HepG2 (cell line): ENCODE measurements around the gene CCL19. TPM values are rescaled to one million over a fixed set of nuclear protein-coding genes. Genes with fewer than 3 reads are reported as not detected.
A peak's percentile ranks its signal among the peaks of the same experiment; 100 is the strongest.

Experiments
- CCDC6 ChIP-seq: sonication (generic); formaldehyde crosslinking; IDR thresholded peaks from 2 replicates; pipeline ENCODE4 v1.8.1; 2022; ENCODE audit warnings: mild to moderate bottlenecking, missing genetic modification reagents, moderate library complexity
- CHD2 ChIP-seq: IDR thresholded peaks from 2 replicates; pipeline ENCODE4 v1.6.1; 2011; ENCODE audit warnings: low read depth, low read length, improper control_type of control experiment
- ELF3 ChIP-seq: IDR thresholded peaks from 2 replicates; pipeline ENCODE4 v1.6.1; 2016; ENCODE audit warnings: missing genetic modification reagents, missing compliant biosample characterization
- GATAD2A ChIP-seq: IDR thresholded peaks from 2 replicates; pipeline ENCODE4 v1.6.1; 2016
- HCFC1 ChIP-seq: fragments of 150-350 bp; IDR thresholded peaks from 2 replicates; pipeline ENCODE4 v1.6.1; 2014; ENCODE audit warnings: low read depth, low read length
- IKZF1 ChIP-seq: fragments of 450-650 bp; IDR thresholded peaks from 2 replicates; pipeline ENCODE4 v1.7.1; 2016
- MAFG ChIP-seq: sonication (generic); formaldehyde crosslinking; IDR thresholded peaks from 2 replicates; pipeline ENCODE4 v1.5.1; 2020; ENCODE audit warnings: mild to moderate bottlenecking, missing genetic modification reagents
- MED8 ChIP-seq: sonication (generic); formaldehyde crosslinking; IDR thresholded peaks from 2 replicates; pipeline ENCODE4 v1.8.1; 2023; ENCODE audit warnings: mild to moderate bottlenecking, missing genetic modification reagents; ENCODE audit not compliant: insufficient replicate concordance
- MTA3 ChIP-seq: sonication (generic); formaldehyde crosslinking; IDR thresholded peaks from 2 replicates; pipeline ENCODE4 v1.4.0; 2020; ENCODE audit warnings: missing genetic modification reagents
- NFKB2 ChIP-seq: sonication (generic); formaldehyde crosslinking; IDR thresholded peaks from 2 replicates; pipeline ENCODE4 v1.4.0; 2020; ENCODE audit warnings: missing genetic modification reagents, borderline replicate concordance
- PHF8 ChIP-seq: sonication (generic); formaldehyde crosslinking; IDR thresholded peaks from 2 replicates; pipeline ENCODE4 v1.5.0; 2020; ENCODE audit warnings: missing genetic modification reagents
- POLR2A ChIP-seq, 2 experiments: IDR thresholded peaks; 2 replicates each; pipeline ENCODE4 v1.6.1; 2011; ENCODE audit warnings: low read depth in 2 of 2, low read length in 2 of 2, mild to moderate bottlenecking in 1 of 2, moderate library complexity in 1 of 2; ENCODE audit not compliant: insufficient read depth in 1 of 2
- RFX5 ChIP-seq: IDR thresholded peaks from 2 replicates; pipeline ENCODE4 v1.6.1; 2011; ENCODE audit warnings: low read depth, low read length, improper control_type of control experiment
- SOX5 ChIP-seq: IDR thresholded peaks from 2 replicates; pipeline ENCODE4 v1.6.1; 2016; ENCODE audit warnings: borderline replicate concordance
- STAT5B ChIP-seq: sonication (generic); formaldehyde crosslinking; IDR thresholded peaks from 2 replicates; pipeline ENCODE4 v1.4.0; 2020; ENCODE audit warnings: missing genetic modification reagents
- U2AF1 ChIP-seq: fragments of 200-400 bp; formaldehyde crosslinking; optimal IDR thresholded peaks from 2 replicates; pipeline ENCODE3; 2017; ENCODE audit warnings: mild to moderate bottlenecking, low read depth, low read length
- ZFP37 ChIP-seq: sonication (generic); formaldehyde crosslinking; IDR thresholded peaks from 2 replicates; pipeline ENCODE4 v1.4.0; 2020; ENCODE audit warnings: missing genetic modification reagents, borderline replicate concordance
- ZNF354B ChIP-seq: sonication (generic); formaldehyde crosslinking; IDR thresholded peaks from 2 replicates; pipeline ENCODE4 v1.8.0; 2022; ENCODE audit warnings: mild to moderate bottlenecking, missing genetic modification reagents
- ZNF546 ChIP-seq: sonication (generic); formaldehyde crosslinking; conservative IDR thresholded peaks from 2 replicates; pipeline ENCODE4 v1.8.1; 2023; ENCODE audit warnings: mild to moderate bottlenecking, missing genetic modification reagents
- ZNF563 ChIP-seq: sonication (generic); formaldehyde crosslinking; IDR thresholded peaks from 2 replicates; pipeline ENCODE4 v1.8.0; 2022; ENCODE audit warnings: mild to moderate bottlenecking, moderate library complexity, missing genetic modification reagents
- ZNF577 ChIP-seq: sonication (generic); formaldehyde crosslinking; IDR thresholded peaks from 2 replicates; pipeline ENCODE4 v1.4.0; 2020; ENCODE audit warnings: mild to moderate bottlenecking, low read depth, missing genetic modification reagents, borderline replicate concordance
- ZNF724P ChIP-seq: sonication (generic); formaldehyde crosslinking; IDR thresholded peaks from 2 replicates; pipeline ENCODE4 v1.8.0; 2022; ENCODE audit warnings: missing genetic modification reagents, borderline replicate concordance
- ZNF766 ChIP-seq: sonication (generic); formaldehyde crosslinking; IDR thresholded peaks from 2 replicates; pipeline ENCODE4 v1.5.0; 2020; ENCODE audit warnings: missing genetic modification reagents, borderline replicate concordance
- ZNF777 ChIP-seq: sonication (generic); formaldehyde crosslinking; IDR thresholded peaks from 2 replicates; pipeline ENCODE4 v1.4.0; 2020; ENCODE audit warnings: missing genetic modification reagents
- ZNF83 ChIP-seq: sonication (generic); formaldehyde crosslinking; IDR thresholded peaks from 2 replicates; pipeline ENCODE4 v1.4.0; 2020; ENCODE audit warnings: missing genetic modification reagents, mild to moderate bottlenecking, borderline replicate concordance
- polyA plus RNA-seq, 8 experiments: library from polyadenylated mRNA; depleted of rRNA in 3 of 8; stranded (reverse) in 7 of 8; unstranded in 1 of 8; fragments of >200 nt; fragmentation: Illumina TruSeq in 4 of 8; extraction: Trizol in 4 of 8; gene quantifications; 2 replicates each; pipeline versions ENCODE4 v1.2.1 to v1.2.3, GENCODE V29; 2011 to 2016; ENCODE audit warnings: low read depth in 4 of 8, missing spikeins in 1 of 8, mixed read lengths in 1 of 8; ENCODE audit not compliant: insufficient read depth in 1 of 8
- total RNA-seq, 5 experiments: library from RNA; depleted of rRNA; stranded (reverse); fragments of >200 nt; fragmentation: Illumina TruSeq; extraction: Trizol; gene quantifications; 2 replicates each; pipeline ENCODE4 v1.2.3, GENCODE V29; 2016; ENCODE audit warnings: low read depth in 1 of 5
- TF ChIP-seq, protein P1 (sequence below): sonication (generic); formaldehyde crosslinking; IDR thresholded peaks from 2 replicates; pipeline ENCODE4 v1.5.0; 2020; ENCODE audit warnings: missing genetic modification reagents
- TF ChIP-seq, protein P2 (sequence below): sonication (generic); formaldehyde crosslinking; conservative IDR thresholded peaks from 2 replicates; pipeline ENCODE4 v1.4.0; 2020; ENCODE audit warnings: missing genetic modification reagents
- TF ChIP-seq, protein P3 (sequence below): sonication (generic); formaldehyde crosslinking; conservative IDR thresholded peaks from 2 replicates; pipeline ENCODE4 v1.4.0; 2020; ENCODE audit warnings: missing genetic modification reagents

CCL19 gene
- total and polyA plus RNA-seq, 2 of the 13 experiments (the other 11 are each of a cell fraction or from before 2014, with no cell fraction given), result not detected

GRCh38 chr9:34646211-34647083, 44.6 kb downstream of the CCL19 start, which contains the start of gene GALT (continued):
- no peak; the same call in 1 of the 2 replicates for TF ChIP-seq NFKB2 (CRISPR knock-in tag)
- no peak for TF ChIP-seq CCDC6 (CRISPR knock-in tag)
- no peak for TF ChIP-seq MAFG (CRISPR knock-in tag)
- no peak for TF ChIP-seq ZFP37
- TF ChIP-seq ZNF83 (CRISPR knock-in tag), result no peak
- TF ChIP-seq MTA3 (CRISPR knock-in tag), result no peak
- peak; percentile 81 for TF ChIP-seq GATAD2A (CRISPR knock-in tag)
- no peak for TF ChIP-seq RFX5
- peak; percentile 13; the same call in 1 of the 2 replicates for TF ChIP-seq SOX5 (CRISPR knock-in tag)
- no peak for TF ChIP-seq ZNF766 (CRISPR knock-in tag)
- TF ChIP-seq ZNF354B (CRISPR knock-in tag), result no peak
- no peak for TF ChIP-seq IKZF1
- no peak for TF ChIP-seq ZNF577 (CRISPR knock-in tag)
- TF ChIP-seq HCFC1, result no peak
- TF ChIP-seq, protein P1, sequence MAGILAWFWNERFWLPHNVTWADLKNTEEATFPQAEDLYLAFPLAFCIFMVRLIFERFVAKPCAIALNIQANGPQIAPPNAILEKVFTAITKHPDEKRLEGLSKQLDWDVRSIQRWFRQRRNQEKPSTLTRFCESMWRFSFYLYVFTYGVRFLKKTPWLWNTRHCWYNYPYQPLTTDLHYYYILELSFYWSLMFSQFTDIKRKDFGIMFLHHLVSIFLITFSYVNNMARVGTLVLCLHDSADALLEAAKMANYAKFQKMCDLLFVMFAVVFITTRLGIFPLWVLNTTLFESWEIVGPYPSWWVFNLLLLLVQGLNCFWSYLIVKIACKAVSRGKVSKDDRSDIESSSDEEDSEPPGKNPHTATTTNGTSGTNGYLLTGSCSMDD, result no peak
- TF ChIP-seq STAT5B (CRISPR knock-in tag), result 0 out of 2 replicates have a peak, but pooled peaks have one; percentile 3
- TF ChIP-seq POLR2A (IDR thresholded peaks at IDR 0.05; ENCODE audit: insufficient read depth in 1 of 2, low read depth in 2 of 2, low read length in 2 of 2), result peak in 1 of 2 experiments; percentile 73; a peak in 2 of 4 replicates
- TF ChIP-seq ELF3, result 0 out of 2 replicates have a peak, but pooled peaks have one; percentile 11
- no peak for TF ChIP-seq CHD2
- peak; percentile 92; the same call in 1 of the 2 replicates for TF ChIP-seq ZNF724P (CRISPR knock-in tag)
- peak; percentile 83 for TF ChIP-seq ZNF777
- peak; percentile 78; the same call in 1 of the 2 replicates for TF ChIP-seq ZNF563
- TF ChIP-seq MED8, result peak; percentile 84
- TF ChIP-seq, protein P2, sequence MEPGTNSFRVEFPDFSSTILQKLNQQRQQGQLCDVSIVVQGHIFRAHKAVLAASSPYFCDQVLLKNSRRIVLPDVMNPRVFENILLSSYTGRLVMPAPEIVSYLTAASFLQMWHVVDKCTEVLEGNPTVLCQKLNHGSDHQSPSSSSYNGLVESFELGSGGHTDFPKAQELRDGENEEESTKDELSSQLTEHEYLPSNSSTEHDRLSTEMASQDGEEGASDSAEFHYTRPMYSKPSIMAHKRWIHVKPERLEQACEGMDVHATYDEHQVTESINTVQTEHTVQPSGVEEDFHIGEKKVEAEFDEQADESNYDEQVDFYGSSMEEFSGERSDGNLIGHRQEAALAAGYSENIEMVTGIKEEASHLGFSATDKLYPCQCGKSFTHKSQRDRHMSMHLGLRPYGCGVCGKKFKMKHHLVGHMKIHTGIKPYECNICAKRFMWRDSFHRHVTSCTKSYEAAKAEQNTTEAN (CRISPR knock-in tag), result peak; percentile 51
- TF ChIP-seq U2AF1, result no peak
- TF ChIP-seq, protein P3, sequence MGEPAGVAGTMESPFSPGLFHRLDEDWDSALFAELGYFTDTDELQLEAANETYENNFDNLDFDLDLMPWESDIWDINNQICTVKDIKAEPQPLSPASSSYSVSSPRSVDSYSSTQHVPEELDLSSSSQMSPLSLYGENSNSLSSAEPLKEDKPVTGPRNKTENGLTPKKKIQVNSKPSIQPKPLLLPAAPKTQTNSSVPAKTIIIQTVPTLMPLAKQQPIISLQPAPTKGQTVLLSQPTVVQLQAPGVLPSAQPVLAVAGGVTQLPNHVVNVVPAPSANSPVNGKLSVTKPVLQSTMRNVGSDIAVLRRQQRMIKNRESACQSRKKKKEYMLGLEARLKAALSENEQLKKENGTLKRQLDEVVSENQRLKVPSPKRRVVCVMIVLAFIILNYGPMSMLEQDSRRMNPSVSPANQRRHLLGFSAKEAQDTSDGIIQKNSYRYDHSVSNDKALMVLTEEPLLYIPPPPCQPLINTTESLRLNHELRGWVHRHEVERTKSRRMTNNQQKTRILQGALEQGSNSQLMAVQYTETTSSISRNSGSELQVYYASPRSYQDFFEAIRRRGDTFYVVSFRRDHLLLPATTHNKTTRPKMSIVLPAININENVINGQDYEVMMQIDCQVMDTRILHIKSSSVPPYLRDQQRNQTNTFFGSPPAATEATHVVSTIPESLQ, result no peak
- peak; percentile 95 for TF ChIP-seq PHF8
- peak; percentile 85; the same call in 1 of the 2 replicates for TF ChIP-seq ZNF546 (CRISPR knock-in tag)
